HG03159 (cell line): ENCODE data around the gene CCDC137.
A peak's percentile ranks its signal among the peaks of the same experiment; 100 is the strongest.
"Not testable (repeated sequence)": the region's sequence is repeated elsewhere in the genome, so short reads cannot be mapped to it uniquely, and the experiment has no call there.

Experiments
- ATAC-seq: cut with Tn5 transposase; IDR thresholded peaks from one replicate; pipeline ENCODE4 v1.9.1; 2021; ENCODE audit warnings: mild to moderate bottlenecking, moderate library complexity; ENCODE audit not compliant: unreplicated experiment

Gene CCDC137

GRCh38 chr17:81650951-81651350 lies 15.6 kb upstream of the CCDC137 start:
- no peak for ATAC-seq

DNA sequence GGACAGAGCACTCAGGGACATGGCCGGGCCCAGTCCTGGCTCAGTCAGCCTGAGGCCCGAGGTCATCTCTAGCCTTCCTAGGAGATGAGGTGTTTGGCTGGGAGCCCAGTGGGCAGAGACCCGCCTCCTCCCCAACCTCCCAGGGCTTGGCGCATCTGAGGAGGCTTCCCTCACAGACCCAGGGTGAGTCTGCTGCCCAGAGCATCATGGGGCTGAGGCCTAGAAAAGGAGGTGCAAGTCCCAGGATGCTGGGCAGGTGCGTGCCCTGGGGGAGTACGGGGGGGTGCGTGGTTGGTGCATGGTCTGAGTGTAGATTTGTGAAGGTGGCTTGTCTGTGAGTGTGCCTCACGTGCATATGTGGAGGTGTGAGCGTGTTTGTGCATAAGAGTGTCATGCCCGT lies 14.8 kb upstream of the CCDC137 start:
- no peak for ATAC-seq

- no peak for ATAC-seq
Observed at GRCh38 chr17:81652906-81653771, 13.4 kb upstream of the CCDC137 start.

DNA sequence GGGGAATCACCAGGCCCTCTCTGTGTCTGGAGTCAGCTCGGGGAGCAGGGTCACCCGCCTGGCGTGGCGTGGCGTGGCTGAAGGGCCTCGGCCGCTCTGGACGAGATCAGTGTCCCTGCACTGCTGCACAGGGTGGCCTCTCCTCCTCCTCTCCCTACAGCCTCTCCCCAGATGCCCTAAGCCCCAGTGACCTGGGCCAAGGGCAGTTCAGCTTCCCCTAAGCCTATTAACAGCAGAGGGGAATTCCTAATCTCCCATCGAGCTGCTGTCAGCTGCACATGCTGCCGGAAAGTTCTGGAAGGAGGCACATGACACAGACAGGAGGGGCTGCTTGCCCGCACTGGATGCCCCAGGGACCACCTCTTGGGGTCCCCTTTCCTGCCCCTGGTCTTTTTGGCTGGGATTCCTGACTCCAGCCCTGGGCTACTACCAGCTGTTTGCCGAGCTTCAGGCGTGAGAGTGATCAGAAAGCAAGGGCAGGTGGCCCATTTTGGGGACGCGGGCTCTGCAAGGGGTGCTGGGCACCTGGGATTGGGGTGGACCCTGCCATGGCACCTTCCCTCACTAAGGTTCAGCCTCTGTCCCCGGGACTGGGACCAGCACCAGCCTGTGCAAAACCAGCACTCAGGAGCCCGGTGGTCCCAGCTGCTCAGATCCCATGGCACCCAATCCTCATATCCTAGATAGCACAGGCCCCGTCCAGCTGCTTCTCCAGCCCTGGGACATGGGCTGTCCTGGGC lies 11.0 kb upstream of the CCDC137 start:
- no peak for ATAC-seq

DNA sequence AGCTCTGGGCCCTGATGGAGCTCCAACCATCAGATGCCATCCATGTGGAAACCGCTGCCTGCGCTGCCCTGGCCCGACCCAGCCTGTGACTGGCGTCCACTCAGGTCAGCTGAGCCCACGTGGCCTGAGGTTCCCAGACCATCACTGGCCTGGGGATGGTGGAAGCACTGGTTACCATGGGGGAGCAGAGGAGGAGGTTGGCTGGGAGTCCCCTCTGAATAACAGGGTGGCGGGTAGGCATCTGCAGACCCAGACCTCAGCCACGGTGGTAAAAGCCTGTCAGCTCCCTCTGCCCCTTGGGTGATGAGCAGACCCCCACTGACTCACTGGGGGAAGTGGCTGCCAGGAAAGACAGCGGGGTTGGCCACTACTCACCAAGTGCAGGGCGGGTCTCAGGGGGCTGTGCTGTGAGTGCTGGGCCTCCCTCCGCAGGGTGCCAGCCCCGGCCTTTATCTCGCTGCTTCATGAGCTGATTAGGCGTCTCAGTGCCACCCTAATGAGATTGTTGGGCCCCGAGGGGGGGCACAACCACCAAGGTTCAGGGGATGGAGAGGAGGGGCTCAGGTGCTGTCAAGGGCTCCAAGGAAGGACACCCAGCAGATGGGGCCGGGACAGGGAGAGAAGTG lies 10.3 kb upstream of the CCDC137 start, which contains the start of gene PDE6G:
Gene PDE6G, minus strand, starts transcription at position 425 of the 626 bp plus-strand sequence. CDS start 3,237 bp downstream, outside the sequence.
- no peak for ATAC-seq

- no peak for ATAC-seq
Observed at GRCh38 chr17:81656835-81657234, 9.7 kb upstream of the CCDC137 start.

DNA sequence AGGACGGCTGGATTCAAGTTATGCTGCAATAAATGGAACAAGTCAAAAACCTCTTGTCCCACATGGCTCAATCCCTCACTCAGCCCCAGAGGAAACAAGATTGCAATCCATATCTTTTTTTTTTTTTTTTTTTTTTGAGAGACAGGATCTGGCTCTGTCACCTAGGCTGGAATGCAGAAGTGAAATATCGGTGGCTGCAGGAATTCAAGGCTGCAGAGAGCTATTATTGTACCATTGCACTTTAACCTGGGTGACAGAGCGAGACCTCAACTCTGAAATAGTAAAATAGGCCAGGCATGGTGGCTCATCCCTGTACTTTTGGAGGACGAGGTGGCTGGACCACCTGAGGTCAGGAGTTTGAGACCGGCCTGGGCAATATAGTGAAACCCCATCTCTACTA lies 7.5 kb upstream of the CCDC137 start:
- no peak for ATAC-seq

- no peak for ATAC-seq
Observed at GRCh38 chr17:81660441-81660840, 6.1 kb upstream of the CCDC137 start.

- no peak for ATAC-seq
Observed at GRCh38 chr17:81662002-81662401, 4.5 kb upstream of the CCDC137 start.

GRCh38 chr17:81664051-81664470 lies 2.5 kb upstream of the CCDC137 start:
- ATAC-seq: no peak

DNA sequence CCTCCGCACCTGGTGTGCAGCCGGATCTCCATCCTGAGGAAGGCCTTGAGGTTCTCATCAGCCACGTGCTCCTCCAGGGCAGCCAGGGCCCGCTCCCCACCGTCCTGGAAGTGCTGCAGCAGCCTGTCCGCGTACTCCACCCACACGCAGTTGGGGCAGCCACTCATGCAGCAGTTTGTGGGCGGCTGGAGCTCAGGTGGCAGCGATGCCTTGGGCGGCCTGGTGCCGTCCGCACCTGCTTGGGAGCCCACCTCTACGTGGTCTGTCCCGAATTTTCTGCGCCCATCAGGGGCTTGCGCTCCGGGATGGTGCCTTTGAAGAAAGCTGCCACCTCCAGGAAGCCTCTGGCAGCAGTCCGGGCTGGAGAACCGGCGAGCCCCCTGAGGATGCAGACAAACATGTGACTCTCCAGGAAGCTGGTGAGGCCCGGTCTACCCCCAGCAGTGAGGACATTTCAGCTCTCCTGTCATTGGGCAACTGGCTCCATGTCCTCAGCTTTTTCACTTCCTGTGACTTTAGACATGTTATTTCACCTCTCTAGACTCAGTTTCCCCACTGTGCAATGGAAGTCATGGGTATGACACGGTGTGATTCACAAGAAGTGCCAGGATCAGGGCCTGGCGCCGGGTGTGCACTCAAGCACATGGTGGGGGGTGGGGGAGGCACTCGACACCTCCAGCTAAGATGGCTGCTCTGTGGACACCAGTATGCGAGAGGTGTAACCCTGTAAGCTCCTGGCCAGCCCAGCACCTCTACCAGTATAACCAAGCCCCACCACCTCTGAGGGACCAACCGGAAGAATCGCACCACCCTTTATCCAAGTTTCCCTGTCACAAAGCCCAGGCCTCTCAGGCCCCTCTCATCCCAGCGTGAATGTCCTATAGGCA lies 1.1 kb upstream of the CCDC137 start:
- ATAC-seq: peak; percentile 11

- ATAC-seq: peak; percentile 11
Observed at GRCh38 chr17:81666092-81666341, 520 bp upstream of the CCDC137 start.

DNA sequence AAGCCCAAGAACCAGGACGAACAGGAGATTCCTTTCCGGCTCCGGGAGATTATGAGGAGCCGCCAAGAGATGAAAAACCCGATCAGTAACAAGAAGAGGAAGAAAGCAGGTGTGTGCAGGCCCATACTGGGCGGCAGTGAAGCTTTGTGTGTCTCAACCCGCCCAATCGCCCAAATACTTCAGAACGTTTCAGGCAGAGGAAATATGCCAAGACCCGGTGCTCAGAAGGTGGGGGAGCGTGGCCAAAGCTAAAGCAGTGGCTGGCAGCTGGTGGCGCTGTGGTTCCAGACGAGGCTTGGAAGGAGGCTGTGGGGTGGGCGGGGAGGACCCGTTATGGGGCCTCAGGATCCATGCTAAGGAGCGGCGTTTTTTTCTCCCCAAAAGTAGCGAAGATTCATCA lies 1.2 kb downstream of the CCDC137 start:
- no peak for ATAC-seq

GRCh38 chr17:81672504-81672903 lies 6.0 kb downstream of the CCDC137 start:
- ATAC-seq: no peak

DNA sequence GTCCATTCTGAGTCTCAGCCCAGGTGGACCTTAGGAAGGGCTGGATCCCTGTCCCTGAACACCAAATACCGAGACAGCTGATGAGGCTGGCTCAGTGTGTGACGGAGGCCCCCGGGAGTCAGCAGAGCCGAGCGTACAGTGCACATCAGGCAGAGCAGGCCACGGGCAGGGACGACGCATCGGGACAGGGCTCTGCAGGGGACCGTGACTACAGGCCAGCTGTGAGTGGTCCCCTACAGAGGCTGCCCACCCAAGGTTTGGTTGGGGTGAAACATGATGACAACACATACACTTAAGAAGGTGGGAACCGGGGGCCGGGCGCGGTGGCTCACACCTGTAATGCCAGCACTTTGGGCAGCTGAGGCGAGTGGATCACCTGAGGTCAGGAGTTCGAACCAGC lies 6.4 kb downstream of the CCDC137 start:
- ATAC-seq: no peak

DNA sequence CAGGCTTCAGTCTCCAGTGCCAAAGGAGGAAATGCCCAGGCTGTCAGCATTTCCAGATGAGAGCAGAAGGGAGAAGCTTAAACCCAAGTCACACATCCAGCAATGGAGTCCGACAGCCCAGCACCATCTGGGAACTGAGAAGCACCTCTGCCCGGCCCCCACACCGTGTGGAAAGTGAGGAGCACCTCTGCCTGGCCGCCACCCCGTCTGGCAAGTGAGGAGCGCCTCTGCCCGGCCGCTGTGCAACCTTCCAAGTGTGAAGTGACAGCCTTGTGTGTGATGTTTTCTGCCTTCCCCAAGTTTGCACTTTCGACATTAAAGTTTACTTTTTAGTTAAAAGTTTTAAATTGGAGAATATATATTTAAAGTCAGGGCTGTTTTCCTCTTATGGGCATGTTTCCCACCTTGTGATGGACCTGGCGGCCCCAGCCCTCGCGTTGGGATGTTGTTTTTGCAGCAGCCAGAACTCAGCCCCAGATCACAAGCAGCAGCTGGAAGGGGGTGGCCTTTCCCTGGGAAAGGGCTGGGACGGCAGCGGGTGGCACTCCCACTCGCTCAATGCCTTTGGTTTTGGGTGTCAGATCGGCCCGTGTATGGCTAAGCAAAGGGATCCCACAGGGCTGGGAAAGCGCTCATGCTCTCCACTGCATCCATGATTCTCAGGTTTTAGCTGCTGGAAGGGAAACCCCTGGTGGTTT lies 7.2 kb downstream of the CCDC137 start:
- no peak for ATAC-seq

GRCh38 chr17:81675515-81676221 lies 9.1 kb downstream of the CCDC137 start:
- not testable (repeated sequence) for ATAC-seq

DNA sequence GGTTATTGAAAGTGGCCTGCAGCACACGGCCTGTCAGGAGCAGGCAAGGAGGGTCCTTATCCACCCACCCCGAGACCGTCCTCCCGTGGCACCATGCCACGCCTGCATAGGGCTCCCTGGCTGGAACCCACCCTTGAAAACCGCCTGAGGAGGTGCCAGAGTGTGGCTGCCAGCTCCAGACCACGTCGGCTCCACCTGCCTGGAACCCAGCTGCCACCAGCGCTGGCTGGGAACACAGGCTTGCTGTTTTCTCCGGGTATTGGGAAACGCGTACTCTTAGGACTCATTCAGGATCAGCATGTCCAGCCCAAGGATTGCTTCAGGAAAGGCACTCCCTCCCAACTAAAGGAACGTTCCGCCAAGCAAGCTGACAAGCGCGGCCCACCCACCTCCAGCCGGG lies 10.4 kb downstream of the CCDC137 start:
- no peak for ATAC-seq

DNA sequence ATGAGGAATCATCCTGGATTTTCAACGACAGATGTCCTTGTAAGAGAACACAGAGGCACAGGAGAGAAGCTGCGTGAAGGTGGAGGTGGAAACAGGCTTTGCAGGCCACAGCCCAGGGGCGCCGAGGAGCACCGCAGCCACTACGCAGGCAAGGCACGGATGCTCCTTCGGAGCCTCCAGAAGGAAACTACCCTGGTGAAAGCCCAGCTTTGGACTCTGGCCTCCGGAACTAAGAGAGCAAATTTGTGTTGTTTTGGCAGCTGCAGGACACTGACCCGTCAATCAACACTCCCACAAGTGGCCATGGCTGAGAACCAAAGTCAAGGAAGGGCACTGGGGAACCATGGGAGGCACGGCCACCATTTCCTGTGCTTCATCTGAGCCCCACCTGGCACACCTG lies 13.6 kb downstream of the CCDC137 start:
- no peak for ATAC-seq

- no peak for ATAC-seq
Observed at GRCh38 chr17:81681672-81682071, 15.1 kb downstream of the CCDC137 start.
